Activated T-helper 1 cell treated with Interleukin-2 at 50 U/mL for 16 hours (primary cell): ENCODE measurements around the gene POLD1.
"Not testable (repeated sequence)": the region's sequence is repeated elsewhere in the genome, so short reads cannot be mapped to it uniquely, and the experiment has no call there.

ENCODE experiments used
- DNase-seq: peaks from one replicate; pipeline ENCODE4 v3.0.0-alpha.2; 2020; ENCODE audit warnings: low read depth

Gene POLD1

DNA sequence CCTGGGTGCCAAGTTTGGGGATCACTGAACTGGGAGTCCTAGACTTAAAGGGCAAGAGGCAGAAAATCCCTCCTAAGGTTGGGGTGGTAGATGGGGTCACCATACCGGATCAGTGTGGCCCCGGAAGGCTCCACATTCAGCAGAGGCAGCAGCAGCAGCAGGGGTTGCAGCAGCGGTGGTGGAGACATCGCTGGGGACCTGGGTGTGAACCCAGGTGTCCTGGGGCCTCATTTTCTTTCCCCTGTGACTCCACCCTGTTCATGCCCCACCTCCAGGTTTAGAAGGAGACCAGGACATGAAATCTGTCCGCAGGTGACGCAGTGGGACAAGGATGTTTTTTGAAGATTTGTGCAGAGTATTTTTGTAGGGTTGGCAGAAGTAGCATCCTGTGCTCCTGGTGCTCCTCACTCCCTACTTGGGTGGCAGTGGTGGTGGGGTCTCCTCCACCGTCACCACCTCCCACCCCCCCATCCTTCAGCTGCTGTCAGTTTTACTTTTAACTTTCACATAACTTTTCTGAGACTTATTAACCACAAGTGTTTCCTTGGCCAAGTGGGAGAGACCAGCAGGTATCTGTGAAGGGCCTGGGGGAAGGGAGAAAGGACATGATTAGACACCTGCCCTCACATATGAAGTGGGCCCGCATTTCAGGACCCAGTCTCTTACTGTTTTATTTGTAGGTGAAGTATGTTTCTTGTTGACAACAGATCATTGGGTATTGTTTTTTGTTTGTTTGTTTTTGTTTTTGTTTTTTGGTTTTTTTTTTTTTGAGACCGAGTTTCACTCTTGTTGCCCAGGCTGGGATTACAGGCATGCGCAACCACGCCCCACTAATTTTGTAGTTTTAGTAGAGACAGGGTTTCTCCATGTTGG lies 18.5 kb upstream of the POLD1 start, which contains the start of gene NAPSA:
Gene NAPSA, minus strand, starts transcription at position 206 of the 873 bp plus-strand sequence. Its CDS starts 18 bp downstream, at position 188.
- no peak for DNase-seq

DNA sequence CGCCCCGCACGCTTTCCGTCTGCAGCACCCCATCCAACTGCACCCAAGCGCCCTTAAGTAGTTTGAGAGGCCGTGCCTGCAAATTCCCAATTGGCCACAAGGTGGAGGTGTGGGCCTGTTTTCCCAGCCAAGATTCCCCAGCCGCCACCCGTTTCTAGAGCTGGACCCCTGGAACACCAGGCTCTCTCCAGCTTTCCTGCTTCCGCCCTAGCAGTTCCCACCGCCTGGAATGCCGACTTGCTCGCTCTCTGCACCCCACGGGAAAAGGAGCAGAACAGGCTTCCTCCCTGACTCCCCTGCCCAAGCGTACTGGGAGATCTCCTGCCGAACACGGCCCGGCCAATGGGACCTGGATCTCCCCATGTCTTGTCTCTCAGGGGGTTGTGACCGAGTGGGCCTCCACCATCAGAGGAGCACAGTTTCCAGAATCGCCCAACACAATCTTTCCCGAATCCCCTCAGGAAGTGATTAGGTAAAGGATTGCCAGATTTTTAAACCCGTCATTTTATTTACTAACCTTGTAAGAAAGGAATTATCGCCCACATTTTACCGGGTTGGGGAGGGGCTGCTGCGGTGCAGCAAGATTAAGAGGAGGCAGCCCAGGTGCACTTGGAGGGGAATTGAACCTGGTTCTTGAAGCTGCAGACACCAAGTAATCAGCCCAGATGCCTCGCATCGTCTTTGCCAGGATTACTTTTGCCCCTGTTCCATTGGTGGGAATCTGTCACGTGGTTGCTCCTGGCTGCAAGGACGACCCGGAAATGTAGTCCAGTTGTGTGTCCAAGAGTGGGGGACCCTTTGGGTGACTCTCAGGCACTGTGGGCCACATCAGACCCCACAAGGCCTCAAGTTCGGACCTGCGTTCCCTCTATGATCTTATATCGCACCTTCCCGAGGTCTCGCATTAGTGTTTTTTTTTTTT lies 15.2 kb upstream of the POLD1 start:
- peak; percentile 54 for DNase-seq

DNA sequence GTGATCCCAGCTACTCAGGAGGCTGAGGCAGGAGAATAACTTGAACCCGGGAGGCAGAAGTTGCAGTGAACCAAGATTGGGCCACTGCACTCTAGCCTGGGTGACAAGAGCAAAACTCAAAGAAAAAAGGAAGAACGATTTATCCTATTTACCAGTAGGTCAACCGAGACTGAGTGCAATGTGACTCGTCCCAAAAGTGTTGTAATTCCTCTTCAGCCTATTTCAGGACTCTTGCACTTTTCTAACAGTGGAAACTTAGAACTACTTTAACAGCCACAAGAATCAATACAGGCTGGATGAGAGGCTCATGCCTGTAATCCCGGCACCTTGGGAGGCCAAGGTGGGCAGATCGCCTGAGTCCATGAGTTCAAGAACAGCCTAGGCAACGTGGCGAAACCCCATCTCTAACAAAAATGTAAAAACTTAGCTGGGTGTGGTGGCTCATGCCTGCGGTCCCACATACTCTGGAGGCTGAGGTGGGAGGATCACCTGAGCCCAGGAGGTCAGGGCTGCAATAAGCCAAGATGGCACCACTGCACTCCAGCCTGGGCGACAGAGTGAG lies 12.2 kb upstream of the POLD1 start:
- no peak for DNase-seq

GRCh38 chr19:50376166-50377050 lies 7.7 kb upstream of the POLD1 start, which contains the start of gene NR1H2:
Gene NR1H2 (plus strand): TSS chr19:50376457. CDS start chr19:50377606, 1,149 bp downstream.
- peak; percentile 92 for DNase-seq

DNA sequence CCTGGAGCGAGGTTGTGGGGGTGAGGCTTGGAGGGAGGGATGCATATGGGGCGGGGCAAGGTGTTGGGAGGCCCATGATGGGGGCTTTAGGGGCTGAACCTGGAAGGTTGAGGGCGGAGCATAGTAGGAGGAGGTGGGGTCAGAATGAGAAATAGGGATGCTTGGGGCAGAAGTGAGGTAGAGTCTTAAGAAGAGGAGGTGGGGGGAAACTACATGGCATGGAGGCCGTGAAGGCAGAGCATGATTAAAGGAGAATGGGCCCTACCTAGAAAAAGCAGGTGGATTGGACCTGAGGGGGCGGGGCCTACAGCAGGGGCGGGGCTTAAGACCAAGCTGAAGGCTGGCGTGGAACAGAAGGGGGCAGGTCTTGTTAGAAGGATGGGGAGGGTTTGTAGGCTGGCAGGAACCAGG lies 7.1 kb upstream of the POLD1 start:
- DNase-seq, result peak; percentile 27

DNA sequence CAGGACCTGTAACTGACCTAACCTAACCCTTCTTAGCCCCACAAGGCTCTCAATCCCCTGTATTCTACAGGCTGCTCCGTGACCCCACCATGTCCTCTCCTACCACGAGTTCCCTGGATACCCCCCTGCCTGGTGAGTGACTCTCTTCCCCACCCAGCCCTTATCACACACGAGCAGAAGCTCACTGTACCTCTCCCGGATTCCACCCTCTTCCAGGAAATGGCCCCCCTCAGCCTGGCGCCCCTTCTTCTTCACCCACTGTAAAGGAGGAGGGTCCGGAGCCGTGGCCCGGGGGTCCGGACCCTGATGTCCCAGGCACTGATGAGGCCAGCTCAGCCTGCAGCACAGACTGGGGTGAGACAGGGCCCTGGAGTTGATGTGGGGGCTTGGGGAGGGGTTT lies 6.6 kb upstream of the POLD1 start:
- DNase-seq, result no peak

GRCh38 chr19:50378169-50378862 lies 5.8 kb upstream of the POLD1 start:
- DNase-seq, result no peak

DNA sequence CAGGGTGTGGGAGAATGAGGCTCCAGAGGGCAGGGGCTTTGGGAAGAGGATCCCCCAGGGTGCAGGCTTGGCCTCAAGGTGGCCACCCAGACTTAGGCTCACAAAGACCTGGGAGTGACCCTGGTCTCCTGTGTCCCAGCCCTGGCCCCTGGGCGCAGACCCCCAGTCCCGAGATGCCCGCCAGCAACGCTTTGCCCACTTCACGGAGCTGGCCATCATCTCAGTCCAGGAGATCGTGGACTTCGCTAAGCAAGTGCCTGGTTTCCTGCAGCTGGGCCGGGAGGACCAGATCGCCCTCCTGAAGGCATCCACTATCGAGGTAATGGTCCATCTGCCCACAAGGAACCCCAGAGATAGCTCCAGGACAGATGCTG lies 5.3 kb upstream of the POLD1 start:
- DNase-seq, result no peak

- DNase-seq, result no peak
Observed at GRCh38 chr19:50379602-50380001, 4.5 kb upstream of the POLD1 start.

- DNase-seq, result no peak
Observed at GRCh38 chr19:50380137-50380536, 4.0 kb upstream of the POLD1 start.

DNA sequence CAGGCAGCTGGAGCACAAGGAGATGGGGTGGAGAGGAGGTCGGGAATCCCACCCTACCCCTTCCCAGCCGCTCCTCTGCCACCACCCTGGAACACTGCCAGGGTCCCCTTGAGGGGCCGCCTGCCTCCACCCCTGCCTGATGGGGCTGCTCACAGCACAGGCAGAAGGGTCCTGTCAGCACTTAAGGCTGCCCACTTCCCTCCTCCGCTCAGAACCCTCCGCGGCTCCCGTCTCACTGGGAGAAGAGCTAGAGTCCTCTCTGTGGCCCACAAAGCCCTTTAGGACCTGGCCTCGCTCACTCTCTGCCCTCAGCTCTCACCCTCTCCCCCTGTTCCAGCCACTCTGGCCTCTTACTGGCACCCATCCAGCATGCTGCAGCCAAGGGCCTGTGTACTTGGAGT lies 3.4 kb upstream of the POLD1 start:
- no peak for DNase-seq

GRCh38 chr19:50381881-50382729 lies 2.0 kb upstream of the POLD1 start:
- no peak for DNase-seq

DNA sequence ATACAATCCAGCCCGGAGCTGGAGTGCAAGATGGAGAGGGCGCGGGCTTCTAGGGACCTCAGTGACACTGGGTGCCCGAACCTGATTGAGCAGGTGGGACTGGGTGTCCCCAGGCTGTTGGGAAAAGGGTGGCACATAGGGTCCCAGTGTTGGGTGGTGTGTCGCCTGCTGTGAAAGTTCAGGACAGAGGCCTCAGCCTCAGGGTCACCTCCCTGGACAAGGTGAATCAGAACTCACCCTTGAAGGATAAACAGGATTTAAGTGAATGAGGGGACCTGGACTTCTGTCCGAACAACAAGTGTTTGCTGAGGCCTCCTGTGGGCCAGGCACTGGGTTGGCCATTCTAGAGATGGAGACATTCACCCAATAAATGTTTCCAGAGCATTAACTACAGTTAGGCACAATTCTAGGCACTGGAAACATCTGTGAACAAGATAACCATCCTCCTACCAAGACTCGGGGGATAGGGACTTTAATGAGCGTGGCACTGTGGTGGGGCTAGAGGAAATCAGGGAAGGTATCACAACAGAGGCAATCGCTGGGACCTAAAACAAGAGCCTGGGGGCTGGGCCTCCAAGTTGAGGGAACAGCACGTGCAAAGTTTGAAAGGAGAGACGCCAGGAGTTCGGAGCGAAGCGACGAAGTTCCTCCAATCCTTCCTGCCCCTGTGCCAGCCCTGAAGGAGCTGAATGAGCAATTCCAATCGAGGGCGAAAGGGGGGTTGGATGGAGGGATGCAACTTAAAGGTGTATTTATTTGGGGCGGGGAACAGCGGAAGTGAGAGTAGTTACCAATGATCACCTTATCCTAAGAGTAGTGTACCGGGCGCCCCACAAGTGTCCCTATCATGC lies 921 bp upstream of the POLD1 start:
- no peak for DNase-seq

DNA sequence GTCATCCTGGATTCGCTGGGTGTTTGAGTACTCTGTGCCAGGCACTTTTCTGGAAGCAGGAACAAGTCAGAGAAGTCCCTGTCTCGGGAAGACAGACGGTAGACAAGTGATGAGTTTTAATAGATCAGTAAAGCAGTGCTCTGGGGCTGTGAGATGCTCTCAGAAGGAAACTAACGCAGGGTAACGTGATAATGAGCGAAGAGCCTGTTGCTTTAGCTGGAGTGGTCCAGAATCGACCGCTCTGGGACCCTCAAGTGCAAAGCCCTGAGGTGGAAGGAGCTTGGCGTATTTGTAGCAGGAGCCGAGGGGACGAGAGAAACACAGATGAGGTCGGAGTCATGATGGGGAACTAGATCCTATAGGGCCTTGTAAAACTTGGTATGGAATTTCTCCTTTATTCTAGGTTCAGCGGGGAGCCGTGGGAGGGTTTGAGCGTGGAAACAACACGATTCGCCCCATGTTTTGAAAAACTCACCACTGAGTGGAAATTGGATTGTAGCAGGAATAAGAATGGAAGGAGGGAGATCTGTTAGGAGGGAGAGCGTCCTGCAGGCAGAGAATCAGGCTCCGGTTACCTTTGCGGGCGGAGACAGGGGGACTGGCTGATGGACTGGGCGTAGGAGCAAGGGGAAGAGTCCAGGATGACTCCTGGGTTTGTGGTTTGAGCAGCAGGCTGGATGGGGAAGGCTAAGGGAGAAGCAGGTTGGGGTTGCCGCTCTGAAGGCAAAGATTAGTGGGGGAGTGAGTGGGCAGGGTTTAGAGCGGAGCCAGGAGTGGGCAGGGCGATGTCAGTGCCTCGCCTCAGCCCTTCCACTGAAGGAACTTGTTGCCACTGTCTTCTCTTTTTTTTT lies 763 bp downstream of the POLD1 start:
- DNase-seq, result no peak

- DNase-seq, result no peak
Observed at GRCh38 chr19:50387176-50387867, 3.2 kb downstream of the POLD1 start.

DNA sequence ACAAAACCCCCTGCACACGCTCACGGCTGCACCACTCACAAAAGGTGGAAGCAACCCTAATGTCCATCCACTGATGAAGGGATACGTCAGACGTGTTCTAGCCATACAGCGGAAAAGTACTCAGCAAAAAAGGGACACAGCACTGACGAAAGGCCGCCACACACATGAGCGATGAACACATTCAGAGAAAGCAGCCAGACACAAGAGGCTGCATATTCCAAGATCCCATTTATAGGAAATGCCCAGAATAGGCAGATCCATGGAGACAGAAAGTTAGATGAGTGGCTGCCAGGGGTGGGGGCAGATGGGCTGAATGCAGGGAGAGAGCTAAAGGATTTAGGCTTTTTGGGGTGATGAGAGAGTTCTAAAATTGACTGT lies 3.7 kb downstream of the POLD1 start:
- no peak for DNase-seq

- not testable (repeated sequence) for DNase-seq
Observed at GRCh38 chr19:50390295-50390694, 6.1 kb downstream of the POLD1 start.
